RWPE1 (cell line): Measurements from ENCODE around the gene MED17.

Source experiments
- CTCF ChIA-PET: fragments of 350-600 bp; sonication (Branson Sonifier 250); formaldehyde crosslinking; extraction: SDS; loops from one replicate; lab custom pipeline; 2021; lab: Yijun Ruan, JAX
- POLR2A ChIA-PET: fragments of 400-600 bp; formaldehyde crosslinking; extraction: SDS; loops from one replicate; lab custom pipeline; 2020; ENCODE audit warnings: antibody characterized with exemption; ENCODE audit not compliant: low non-redundant PET; lab: Yijun Ruan, JAX
- DNase-seq: peaks from one replicate; pipeline ENCODE4 v3.0.0; 2012; ENCODE audit warnings: low spot score
- H3K27ac ChIP-seq: fragments of 450-650 bp; 2 replicates; pipeline ENCODE4 v1.5.1; 2017
- CTCF ChIP-seq: fragments of 450-650 bp; conservative IDR thresholded peaks from 2 replicates; pipeline ENCODE4 v1.5.1; 2017; ENCODE audit warnings: low read depth, mild to moderate bottlenecking

Gene MED17

GRCh38 chr11:93843906-93844305 is 59.8 kb downstream of the MED17 start:
- no peak for TF ChIP-seq CTCF
- ChIA-PET CTCF (interaction anchor here (1.2 kb wide), 1 partner anchor 60 kb away, joined by 4 read pairs; the partner anchor contains the start of gene MED17), POLR2A (no interaction called here)
- no peak overlapping the region for H3K27ac ChIP-seq
- no peak for DNase-seq

- no peak overlapping the region for H3K27ac ChIP-seq
- POLR2A ChIA-PET, result no interaction called here
- DNase-seq, result no peak
- CTCF ChIA-PET, result interaction anchor here (0.6 to 1.2 kb wide), 2 partner anchors 46 to 61 kb away, joined by 3 to 4 read pairs; partner anchors contain the start of gene MED17
- TF ChIP-seq CTCF, result no peak
Observed at GRCh38 chr11:93844568-93844967, 60.5 kb downstream of the MED17 start.

GRCh38 chr11:93845181-93846092 is 61.4 kb downstream of the MED17 start:
- POLR2A ChIA-PET, result no interaction called here
- CTCF ChIA-PET, result interaction anchor here (1.2 kb wide), 1 partner anchor 62 kb away, joined by 4 read pairs; the partner anchor contains the start of gene MED17
- no peak overlapping the region for H3K27ac ChIP-seq
- DNase-seq, result no peak
- TF ChIP-seq CTCF, result no peak

GRCh38 chr11:93846411-93846810 is 62.3 kb downstream of the MED17 start:
- DNase-seq, result no peak
- POLR2A ChIA-PET, result no interaction called here
- CTCF ChIA-PET, result interaction anchor here (0.7 kb wide), 1 partner anchor 45 kb away, joined by 5 read pairs; no protein-coding TSS in a partner anchor
- no peak overlapping the region for H3K27ac ChIP-seq
- TF ChIP-seq CTCF, result no peak

- ChIA-PET POLR2A (no interaction called here), CTCF (no interaction called here)
- DNase-seq, result no peak
- H3K27ac ChIP-seq, result no peak overlapping the region
- TF ChIP-seq CTCF, result no peak
Observed at GRCh38 chr11:93849201-93849600, 65.1 kb downstream of the MED17 start.

- TF ChIP-seq CTCF, result no peak
- ChIA-PET CTCF (interaction anchor here (0.7 kb wide), 1 partner anchor 928 kb away, joined by 3 read pairs; no protein-coding TSS in a partner anchor), POLR2A (interaction anchor here (0.8 kb wide), 1 partner anchor 10 kb away, joined by 5 read pairs; no protein-coding TSS in a partner anchor)
- DNase-seq, result no peak
- H3K27ac ChIP-seq, result no peak overlapping the region
Observed at GRCh38 chr11:93849751-93850593, 65.9 kb downstream of the MED17 start.
